AG09309 (cell line): ENCODE data around the gene LRRC18.

Experiments
- DNase-seq: peaks from one replicate; pipeline ENCODE4 v3.0.0-alpha.2; 2010; ENCODE audit warnings: low read depth
- H3K4me3 ChIP-seq: 2 replicates; pipeline ENCODE4 v1.5.1; 2011; ENCODE audit warnings: mild to moderate bottlenecking, low read depth, low read length, moderate library complexity; ENCODE audit not compliant: control insufficient read depth
- CTCF ChIP-seq: IDR thresholded peaks from 2 replicates; pipeline ENCODE4 v1.5.1; 2011; ENCODE audit warnings: mild to moderate bottlenecking, low read depth, low read length, inconsistent platforms; ENCODE audit not compliant: insufficient read depth, control insufficient read depth; ENCODE audit errors: missing control alignments

LRRC18 gene

GRCh38 chr10:48884179-48885045 is 55.2 kb downstream of the LRRC18 start:
- TF ChIP-seq CTCF: no peak
- no peak for DNase-seq

GRCh38 chr10:48883701-48884100 is 55.9 kb downstream of the LRRC18 start:
- no peak for TF ChIP-seq CTCF
- DNase-seq: no peak

More at GRCh38 chr10:48884179-48885045, 55.2 kb downstream of the LRRC18 start:
- H3K4me3 ChIP-seq: no peak overlapping the region

GRCh38 chr10:48882881-48883280 is 56.8 kb downstream of the LRRC18 start:
- DNase-seq: no peak
- H3K4me3 ChIP-seq: no peak overlapping the region
- TF ChIP-seq CTCF: no peak

More at GRCh38 chr10:48883701-48884100, 55.9 kb downstream of the LRRC18 start:
- H3K4me3 ChIP-seq: no peak overlapping the region

GRCh38 chr10:48881937-48882336 is 57.7 kb downstream of the LRRC18 start:
- no peak for DNase-seq
- no peak for TF ChIP-seq CTCF
- no peak overlapping the region for H3K4me3 ChIP-seq

GRCh38 chr10:48880016-48880705 is 59.5 kb downstream of the LRRC18 start:
- no peak for DNase-seq
- no peak for TF ChIP-seq CTCF
- no peak overlapping the region for H3K4me3 ChIP-seq

- H3K4me3 ChIP-seq: no peak overlapping the region
- DNase-seq: no peak
- no peak for TF ChIP-seq CTCF
These were observed 60.2 kb downstream of the LRRC18 start for GRCh38 chr10:48879451-48879850.
